HuH-7.5 (cell line): ENCODE measurements around the gene ZSCAN2.
A peak's percentile ranks its signal among the peaks of the same experiment; 100 is the strongest.
"Not testable (repeated sequence)": the region's sequence is repeated elsewhere in the genome, so short reads cannot be mapped to it uniquely, and the experiment has no call there.

Experiments
- DNase-seq: peaks from one replicate; pipeline ENCODE4 v3.0.0; 2011; ENCODE audit warnings: low spot score

The ZSCAN2 gene

GRCh38 chr15:84600687-84601554 lies at the start of gene ZSCAN2:
ZSCAN2 (plus strand) TSS chr15:84601009; CDS start chr15:84603928, 2,919 bp downstream.
- DNase-seq, result peak; percentile 97

- DNase-seq, result not testable (repeated sequence)
Measured at GRCh38 chr15:84551624-84552023, 49.2 kb upstream of the ZSCAN2 start.

- DNase-seq, result no peak
Measured at GRCh38 chr15:84552896-84553295, 47.9 kb upstream of the ZSCAN2 start.

- DNase-seq, result not testable (repeated sequence)
Measured at GRCh38 chr15:84556690-84557089, 44.1 kb upstream of the ZSCAN2 start.

GRCh38 chr15:84568021-84568420 lies 32.8 kb upstream of the ZSCAN2 start:
- DNase-seq, result not testable (repeated sequence)

GRCh38 chr15:84570164-84570735 lies 30.6 kb upstream of the ZSCAN2 start:
- DNase-seq, result peak; percentile 36

- no peak for DNase-seq
Measured at GRCh38 chr15:84572231-84572630, 28.6 kb upstream of the ZSCAN2 start.

GRCh38 chr15:84575493-84575892 lies 25.3 kb upstream of the ZSCAN2 start:
- no peak for DNase-seq

- DNase-seq, result not testable (repeated sequence)
Measured at GRCh38 chr15:84577891-84578290, 22.9 kb upstream of the ZSCAN2 start.

- DNase-seq, result not testable (repeated sequence)
Measured at GRCh38 chr15:84579261-84579721, 21.5 kb upstream of the ZSCAN2 start.

GRCh38 chr15:84581676-84582428 lies 19.0 kb upstream of the ZSCAN2 start:
- DNase-seq, result not testable (repeated sequence)

GRCh38 chr15:84582583-84583157 lies 18.1 kb upstream of the ZSCAN2 start:
- DNase-seq, result no peak

GRCh38 chr15:84583921-84584320 lies 16.9 kb upstream of the ZSCAN2 start:
- DNase-seq, result not testable (repeated sequence)

GRCh38 chr15:84586696-84587095 lies 14.1 kb upstream of the ZSCAN2 start:
- no peak for DNase-seq

- peak; percentile 95 for DNase-seq
Measured at GRCh38 chr15:84588053-84588874, 12.5 kb upstream of the ZSCAN2 start.

- no peak for DNase-seq
Measured at GRCh38 chr15:84590406-84590805, 10.4 kb upstream of the ZSCAN2 start.

GRCh38 chr15:84591815-84592214 lies 9.0 kb upstream of the ZSCAN2 start:
- DNase-seq, result no peak

GRCh38 chr15:84594617-84595290 lies 6.1 kb upstream of the ZSCAN2 start:
- DNase-seq, result no peak

GRCh38 chr15:84595660-84596059 lies 5.1 kb upstream of the ZSCAN2 start:
- no peak for DNase-seq

- DNase-seq, result no peak
Measured at GRCh38 chr15:84597296-84597695, 3.5 kb upstream of the ZSCAN2 start.

GRCh38 chr15:84598250-84598649 lies 2.6 kb upstream of the ZSCAN2 start:
- no peak for DNase-seq
